ENCODE results near the gene PSMB3. TPM values are rescaled to one million over a fixed set of nuclear protein-coding genes. Genes with fewer than 3 reads are reported as not detected.

Gene PSMB3
- polyA plus RNA-seq, 1 donor, result 117 TPM

DNA sequence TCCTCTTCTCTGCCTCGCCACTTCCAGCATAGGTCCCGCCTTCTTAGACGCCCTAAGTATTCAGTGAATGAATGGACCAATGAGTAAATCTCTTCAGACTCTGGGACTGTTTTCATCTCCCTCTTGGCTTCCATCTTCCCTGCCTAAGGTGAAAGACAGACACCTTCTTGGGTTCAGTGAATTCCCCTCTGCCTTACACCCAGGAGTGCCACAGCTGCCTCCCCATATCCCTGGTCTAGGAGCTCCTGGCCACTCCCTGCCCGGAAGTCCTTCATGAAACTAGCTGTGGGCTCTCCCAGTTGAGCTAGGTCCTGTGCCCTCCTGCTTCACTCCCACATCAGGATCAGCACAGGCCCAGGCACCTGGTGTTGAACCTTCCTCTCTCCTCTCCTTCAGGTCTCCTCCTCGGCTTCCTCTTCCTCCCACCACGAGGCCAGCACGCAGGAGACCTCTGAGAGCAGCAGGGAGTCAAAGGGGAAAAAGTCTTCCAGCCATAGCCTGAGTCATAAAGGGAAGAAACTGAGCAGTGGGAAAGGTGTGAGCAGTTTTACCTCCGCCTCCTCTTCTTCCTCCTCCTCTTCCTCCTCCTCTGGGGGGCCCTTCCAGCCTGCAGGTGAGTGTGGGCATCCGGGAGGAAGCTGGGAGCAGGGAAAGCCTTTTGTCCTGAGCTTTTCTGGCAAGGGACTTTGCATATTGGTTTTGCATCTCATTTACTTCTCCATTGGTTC is 37.2 kb upstream of the PSMB3 start:
- WGBS (ENCODE audit: insufficient coverage, low lambda C conversion rate), result no CpG with 5 or more reads among the region's 9 CpGs
- no peak for DNase-seq

GRCh38 chr17:38716368-38717005 is 36.1 kb upstream of the PSMB3 start:
- Histone ChIP-seq H3K9me3 (ENCODE audit: control insufficient read depth, low read depth, low read length) (no peaks in the 10 kb centered on the region), H3K4me1 (ENCODE audit: control insufficient read depth, insufficient read depth, low read length) (peaks cover 15% of the 10 kb centered on the region), H3K27ac (ENCODE audit: low read length) (no peak overlapping the region), H3K4me3 (ENCODE audit: low read length) (no peak overlapping the region), H3K36me3 (ENCODE audit: control insufficient read depth, insufficient read depth, low read length) (peaks cover 90% of the 10 kb centered on the region), H3K27me3 (ENCODE audit: control insufficient read depth, insufficient read depth, low read length) (no peaks in the 10 kb centered on the region)
- WGBS (ENCODE audit: insufficient coverage, low lambda C conversion rate), result no CpG with 5 or more reads among the region's 18 CpGs
- DNase-seq, result no peak

More for the DNA sequence above, 37.2 kb upstream of the PSMB3 start:
- Histone ChIP-seq H3K9me3 (ENCODE audit: control insufficient read depth, low read depth, low read length) (no peaks in the 10 kb centered on the region), H3K36me3 (ENCODE audit: control insufficient read depth, insufficient read depth, low read length) (peaks cover 88% of the 10 kb centered on the region), H3K27me3 (ENCODE audit: control insufficient read depth, insufficient read depth, low read length) (no peaks in the 10 kb centered on the region), H3K4me3 (ENCODE audit: low read length) (no peak overlapping the region), H3K27ac (ENCODE audit: low read length) (no peak overlapping the region), H3K4me1 (ENCODE audit: control insufficient read depth, insufficient read depth, low read length) (peaks cover 15% of the 10 kb centered on the region)

- Histone ChIP-seq H3K4me1 (ENCODE audit: control insufficient read depth, insufficient read depth, low read length) (peaks cover 15% of the 10 kb centered on the region), H3K36me3 (ENCODE audit: control insufficient read depth, insufficient read depth, low read length) (peaks cover 88% of the 10 kb centered on the region), H3K27me3 (ENCODE audit: control insufficient read depth, insufficient read depth, low read length) (no peaks in the 10 kb centered on the region), H3K9me3 (ENCODE audit: control insufficient read depth, low read depth, low read length) (no peaks in the 10 kb centered on the region), H3K4me3 (ENCODE audit: low read length) (no peak overlapping the region), H3K27ac (ENCODE audit: low read length) (no peak overlapping the region)
- no CpG with 5 or more reads among the region's 12 CpGs for WGBS (ENCODE audit: insufficient coverage, low lambda C conversion rate)
- DNase-seq, result no peak
Observed at GRCh38 chr17:38717139-38717745, 35.3 kb upstream of the PSMB3 start.

GRCh38 chr17:38719289-38719942 is 33.1 kb upstream of the PSMB3 start:
- no CpG with 5 or more reads among the region's 29 CpGs for WGBS (ENCODE audit: insufficient coverage, low lambda C conversion rate)
- no peaks in the 10 kb centered on the region for H3K27me3 ChIP-seq (ENCODE audit: control insufficient read depth, insufficient read depth, low read length)
- H3K9me3 ChIP-seq (ENCODE audit: control insufficient read depth, low read depth, low read length), result no peaks in the 10 kb centered on the region
- H3K27ac ChIP-seq (ENCODE audit: low read length), result peak overlapping the region; percentile 0
- DNase-seq, result no peak
- no peak overlapping the region for H3K4me3 ChIP-seq (ENCODE audit: low read length)
- peaks cover 79% of the 10 kb centered on the region for H3K36me3 ChIP-seq (ENCODE audit: control insufficient read depth, insufficient read depth, low read length)
- peaks cover 15% of the 10 kb centered on the region for H3K4me1 ChIP-seq (ENCODE audit: control insufficient read depth, insufficient read depth, low read length)

DNA sequence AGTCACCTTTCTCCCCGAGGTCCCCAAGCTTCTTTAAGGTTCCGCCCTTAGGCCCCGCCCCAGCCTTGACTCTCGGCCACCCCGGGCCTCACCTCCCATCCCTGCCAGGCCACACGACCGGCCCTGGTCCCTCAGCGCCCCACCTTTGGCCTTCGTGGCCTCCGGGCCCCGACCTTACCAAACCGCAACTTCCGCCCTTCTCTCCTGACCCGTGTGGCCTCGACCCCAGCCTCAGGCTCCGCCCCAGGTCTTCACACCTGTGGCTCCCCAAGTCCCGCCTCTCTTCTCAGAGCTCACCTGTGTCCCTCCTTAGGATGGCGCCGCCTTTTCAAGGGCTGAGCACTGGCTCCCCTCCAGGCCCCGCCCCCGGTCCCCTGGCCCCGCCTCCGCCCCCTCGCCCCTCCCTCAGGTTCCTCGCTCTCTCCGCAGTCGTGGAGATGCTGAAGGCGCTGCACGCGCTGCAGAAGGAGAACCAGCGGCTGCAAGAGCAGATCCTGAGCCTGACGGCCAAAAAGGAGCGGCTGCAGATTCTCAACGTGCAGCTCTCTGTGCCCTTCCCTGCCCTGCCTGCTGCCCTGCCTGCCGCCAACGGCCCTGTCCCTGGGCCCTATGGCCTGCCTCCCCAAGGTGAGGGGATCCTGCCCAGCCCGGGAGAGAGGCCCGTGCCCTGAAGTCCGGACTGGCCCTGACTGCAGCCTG is 32.4 kb upstream of the PSMB3 start:
- H3K27me3 ChIP-seq (ENCODE audit: control insufficient read depth, insufficient read depth, low read length), result no peaks in the 10 kb centered on the region
- no peak for DNase-seq
- WGBS (ENCODE audit: insufficient coverage, low lambda C conversion rate), result no CpG with 5 or more reads among the region's 39 CpGs
- H3K27ac ChIP-seq (ENCODE audit: low read length), result no peak overlapping the region
- H3K4me1 ChIP-seq (ENCODE audit: control insufficient read depth, insufficient read depth, low read length), result peaks cover 18% of the 10 kb centered on the region
- peaks cover 80% of the 10 kb centered on the region for H3K36me3 ChIP-seq (ENCODE audit: control insufficient read depth, insufficient read depth, low read length)
- no peaks in the 10 kb centered on the region for H3K9me3 ChIP-seq (ENCODE audit: control insufficient read depth, low read depth, low read length)
- no peak overlapping the region for H3K4me3 ChIP-seq (ENCODE audit: low read length)

- Histone ChIP-seq H3K27ac (ENCODE audit: low read length) (no peak overlapping the region), H3K9me3 (ENCODE audit: control insufficient read depth, low read depth, low read length) (no peaks in the 10 kb centered on the region), H3K27me3 (ENCODE audit: control insufficient read depth, insufficient read depth, low read length) (no peaks in the 10 kb centered on the region), H3K36me3 (ENCODE audit: control insufficient read depth, insufficient read depth, low read length) (peaks cover 77% of the 10 kb centered on the region), H3K4me3 (ENCODE audit: low read length) (no peak overlapping the region), H3K4me1 (ENCODE audit: control insufficient read depth, insufficient read depth, low read length) (peaks cover 27% of the 10 kb centered on the region)
- 83% methylated on average over 1 of the region's 6 CpGs for WGBS (ENCODE audit: insufficient coverage, low lambda C conversion rate)
- DNase-seq, result no peak
Observed at GRCh38 chr17:38720941-38721340, 31.6 kb upstream of the PSMB3 start.

DNA sequence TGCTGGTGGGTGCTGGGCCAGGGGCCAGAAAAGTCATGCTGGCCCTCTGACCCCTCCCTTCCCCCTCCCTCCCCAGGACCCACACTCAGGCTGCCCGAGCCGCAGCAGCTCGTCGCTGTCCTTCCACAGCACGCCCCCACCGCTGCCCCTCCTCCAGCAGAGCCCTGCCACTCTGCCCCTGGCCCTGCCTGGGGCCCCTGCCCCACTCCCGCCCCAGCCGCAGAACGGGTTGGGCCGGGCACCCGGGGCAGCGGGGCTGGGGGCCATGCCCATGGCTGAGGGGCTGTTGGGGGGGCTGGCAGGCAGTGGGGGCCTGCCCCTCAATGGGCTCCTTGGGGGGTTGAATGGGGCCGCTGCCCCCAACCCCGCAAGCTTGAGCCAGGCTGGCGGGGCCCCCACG is 30.7 kb upstream of the PSMB3 start:
- DNase-seq, result no peak
- WGBS (ENCODE audit: insufficient coverage, low lambda C conversion rate), result no CpG with 5 or more reads among the region's 16 CpGs
- H3K36me3 ChIP-seq (ENCODE audit: control insufficient read depth, insufficient read depth, low read length), result peaks cover 69% of the 10 kb centered on the region

DNA sequence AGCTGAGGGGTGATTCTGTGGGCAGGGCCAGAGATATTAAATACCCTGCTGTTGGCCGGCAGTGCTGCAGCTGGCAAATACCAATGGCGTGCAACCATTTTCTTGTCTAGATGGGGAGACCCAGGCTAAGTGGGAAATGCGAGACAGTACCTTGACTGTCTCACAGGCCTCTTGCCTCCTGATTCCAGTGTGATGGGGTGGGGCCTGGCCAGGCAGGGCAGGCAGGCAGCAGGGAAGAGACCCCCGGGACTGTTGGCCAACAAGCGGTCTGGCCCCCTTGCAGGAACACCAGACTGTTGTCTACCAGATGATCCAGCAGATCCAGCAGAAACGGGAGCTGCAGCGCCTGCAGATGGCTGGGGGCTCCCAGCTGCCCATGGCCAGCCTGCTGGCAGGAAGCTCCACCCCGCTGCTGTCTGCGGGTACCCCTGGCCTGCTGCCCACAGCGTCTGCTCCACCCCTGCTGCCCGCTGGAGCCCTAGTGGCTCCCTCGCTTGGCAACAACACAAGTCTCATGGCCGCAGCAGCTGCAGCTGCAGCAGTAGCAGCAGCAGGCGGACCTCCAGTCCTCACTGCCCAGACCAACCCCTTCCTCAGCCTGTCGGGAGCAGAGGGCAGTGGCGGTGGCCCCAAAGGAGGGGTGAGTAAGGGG is 28.1 kb upstream of the PSMB3 start:
- WGBS (ENCODE audit: insufficient coverage, low lambda C conversion rate), result no CpG with 5 or more reads among the region's 16 CpGs
- Histone ChIP-seq H3K27me3 (ENCODE audit: control insufficient read depth, insufficient read depth, low read length) (no peaks in the 10 kb centered on the region), H3K4me3 (ENCODE audit: low read length) (no peak overlapping the region), H3K27ac (ENCODE audit: low read length) (peak overlapping the region; percentile 70), H3K4me1 (ENCODE audit: control insufficient read depth, insufficient read depth, low read length) (peaks cover 29% of the 10 kb centered on the region), H3K36me3 (ENCODE audit: control insufficient read depth, insufficient read depth, low read length) (peaks cover 53% of the 10 kb centered on the region), H3K9me3 (ENCODE audit: control insufficient read depth, low read depth, low read length) (no peaks in the 10 kb centered on the region)
- no peak for DNase-seq

More for the DNA sequence above, 30.7 kb upstream of the PSMB3 start:
- Histone ChIP-seq H3K4me1 (ENCODE audit: control insufficient read depth, insufficient read depth, low read length) (peaks cover 35% of the 10 kb centered on the region), H3K27ac (ENCODE audit: low read length) (no peak overlapping the region), H3K9me3 (ENCODE audit: control insufficient read depth, low read depth, low read length) (no peaks in the 10 kb centered on the region), H3K4me3 (ENCODE audit: low read length) (no peak overlapping the region), H3K27me3 (ENCODE audit: control insufficient read depth, insufficient read depth, low read length) (no peaks in the 10 kb centered on the region)

DNA sequence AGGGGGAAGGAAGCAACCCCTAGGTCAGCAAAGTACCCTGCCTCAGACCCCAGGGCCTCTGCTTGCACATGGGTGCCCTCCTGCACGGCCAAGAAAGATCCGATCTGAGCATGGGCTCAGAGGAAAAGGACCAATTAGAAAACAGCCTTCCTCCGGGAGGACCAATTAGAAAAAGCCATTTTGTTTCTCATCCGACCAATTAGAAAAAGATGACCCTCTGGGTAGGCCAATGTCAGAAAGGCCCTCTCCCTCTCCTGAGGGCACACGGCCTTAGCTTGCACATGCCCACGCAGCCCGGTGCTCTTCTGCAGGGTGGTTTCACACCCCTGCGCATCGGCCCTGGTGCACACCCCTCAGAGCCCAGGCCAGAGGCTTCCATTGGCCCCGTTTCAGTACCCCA is 27.5 kb upstream of the PSMB3 start:
- H3K4me1 ChIP-seq (ENCODE audit: control insufficient read depth, insufficient read depth, low read length), result peaks cover 26% of the 10 kb centered on the region
- WGBS (ENCODE audit: insufficient coverage, low lambda C conversion rate), result no CpG with 5 or more reads among the region's 10 CpGs
- no peaks in the 10 kb centered on the region for H3K27me3 ChIP-seq (ENCODE audit: control insufficient read depth, insufficient read depth, low read length)
- no peak for DNase-seq
- H3K27ac ChIP-seq (ENCODE audit: low read length), result peak overlapping the region; percentile 70
- H3K36me3 ChIP-seq (ENCODE audit: control insufficient read depth, insufficient read depth, low read length), result peaks cover 48% of the 10 kb centered on the region
- no peaks in the 10 kb centered on the region for H3K9me3 ChIP-seq (ENCODE audit: control insufficient read depth, low read depth, low read length)
- no peak overlapping the region for H3K4me3 ChIP-seq (ENCODE audit: low read length)
